Cardiac fibroblast (primary cell): Measurements from ENCODE around the gene ZNF304.

Experiments used
- DNase-seq, 2 donors: peaks; one replicate each; pipeline versions ENCODE4 v3.0.0 to v3.0.0-alpha.2; 2010; ENCODE audit warnings: low read depth in 2 of 2
- H3K4me3 ChIP-seq, 2 donors: replicated peaks in 1 of 2; 1 replicate in 1 of 2; 2 replicates in 1 of 2; pipeline ENCODE4 v1.5.1; 2011; ENCODE audit warnings: low read depth in 2 of 2, low read length in 2 of 2, mild to moderate bottlenecking in 2 of 2, moderate library complexity in 1 of 2
- CTCF ChIP-seq: IDR thresholded peaks from one replicate; pipeline ENCODE4 v1.5.1; 2011; ENCODE audit warnings: low read depth, mild to moderate bottlenecking, low read length, inconsistent platforms

The ZNF304 gene

GRCh38 chr19:57324992-57325391 is 26.1 kb upstream of the ZNF304 start:
- no peak for DNase-seq
- TF ChIP-seq CTCF = no peak
- H3K4me3 ChIP-seq = no peak overlapping the region

- DNase-seq = no peak
- no peak overlapping the region for H3K4me3 ChIP-seq
- no peak for TF ChIP-seq CTCF
Measured at GRCh38 chr19:57327993-57328392, 23.1 kb upstream of the ZNF304 start.

GRCh38 chr19:57334191-57334590 is 16.9 kb upstream of the ZNF304 start:
- no peak for TF ChIP-seq CTCF
- no peak overlapping the region for H3K4me3 ChIP-seq
- DNase-seq = peak in 1 of 2 donors; percentile 14

- H3K4me3 ChIP-seq = no peak overlapping the region
- peak in 1 of 2 donors; percentile 36 for DNase-seq
- no peak for TF ChIP-seq CTCF
Measured at GRCh38 chr19:57338877-57339276, 12.2 kb upstream of the ZNF304 start.

- DNase-seq = no peak
- H3K4me3 ChIP-seq = no peak overlapping the region
- no peak for TF ChIP-seq CTCF
Measured at GRCh38 chr19:57342582-57342981, 8.5 kb upstream of the ZNF304 start.

- TF ChIP-seq CTCF = no peak
- H3K4me3 ChIP-seq = no peak overlapping the region
- DNase-seq = peak; percentile 60 to 61
Measured at GRCh38 chr19:57348136-57348535, 2.9 kb upstream of the ZNF304 start.

GRCh38 chr19:57351867-57352266 is 796 bp downstream of the ZNF304 start:
- peak in 1 of 2 donors; percentile 26 for DNase-seq
- TF ChIP-seq CTCF = peak; percentile 8
- H3K4me3 ChIP-seq = peak overlapping the region; percentile 98 to 99
